GM12878 (cell line): ENCODE data around the gene RNF168. TPM values are rescaled to one million over a fixed set of nuclear protein-coding genes. Genes with fewer than 3 reads are reported as not detected.

ENCODE experiments used
- ATAC-seq: fragments of 200-7000 bp; cut with Tn5 transposase; 3 replicates; pipeline ENCODE4 v1.9.1; 2020; ENCODE audit warnings: mild to moderate bottlenecking, moderate library complexity
- BruUV-seq: library from RNA; stranded (reverse); fragments of 400-500 nt; replicated peaks from 2 replicates; lab custom pipeline; 2021; lab: Mats Ljungman, UMichigan
- CTCF ChIA-PET: fragments of 300-600 bp; sonication (Branson Sonifier 250); formaldehyde crosslinking; extraction: SDS; loops from one replicate; lab custom pipeline; 2021; ENCODE audit warnings: inconsistent platforms; lab: Yijun Ruan, JAX
- POLR2A ChIA-PET: fragments of 350-600 bp; formaldehyde crosslinking; extraction: SDS; loops from one replicate; lab custom pipeline; 2021; ENCODE audit warnings: inconsistent platforms; lab: Charles Lee
- RAD21 ChIA-PET: fragments of 300-600 bp; sonication (Branson Sonifier 250); formaldehyde crosslinking; loops from one replicate; lab custom pipeline; 2023; ENCODE audit warnings: antibody characterized with exemption; ENCODE audit not compliant: unreplicated experiment; lab: Charles Lee
- SMC1A ChIA-PET: fragments of 300-600 bp; sonication (Branson Sonifier 250); formaldehyde crosslinking; loops from one replicate; lab custom pipeline; 2023; ENCODE audit not compliant: unreplicated experiment, uncharacterized antibody; lab: Charles Lee
- DNase-seq: peaks from one replicate; pipeline ENCODE4 v3.0.0-alpha.2; 2011; ENCODE audit warnings: low read depth, low spot score
- FAIRE-seq: peaks from 3 replicates; lab custom pipeline; 2011; peaks lifted over from hg19 to GRCh38; lab: Jason Lieb, UNC
- H2AFZ ChIP-seq: 2 replicates; pipeline ENCODE4 v1.6.0; 2011; ENCODE audit warnings: low read depth, low read length, control low read depth; ENCODE audit not compliant: control insufficient read depth
- H3K27ac ChIP-seq: 2 replicates; pipeline ENCODE4 v1.5.1; 2011; ENCODE audit warnings: control low read depth; ENCODE audit not compliant: control insufficient read depth, insufficient read depth
- H3K27me3 ChIP-seq, 2 experiments: replicated peaks in 1 of 2; 2 replicates each; pipeline versions ENCODE4 v1.6.0 to v1.6.1; 2011; ENCODE audit warnings: low read length in 1 of 2; ENCODE audit not compliant: control insufficient read depth in 2 of 2, insufficient read depth in 2 of 2
- H3K36me3 ChIP-seq, 2 experiments: 2 replicates each; pipeline ENCODE4 v1.5.1; 2011; ENCODE audit warnings: low read length in 1 of 2; ENCODE audit not compliant: control insufficient read depth in 2 of 2, insufficient read depth in 2 of 2
- H3K4me1 ChIP-seq: 2 replicates; pipeline ENCODE4 v1.6.1; 2011; ENCODE audit warnings: mild to moderate bottlenecking, low read length, moderate library complexity, mixed read lengths; ENCODE audit not compliant: control insufficient read depth, insufficient read depth
- H3K4me2 ChIP-seq: 2 replicates; pipeline ENCODE4 v1.6.0; 2011; ENCODE audit warnings: control low read depth; ENCODE audit not compliant: control insufficient read depth, insufficient read depth
- H3K4me3 ChIP-seq: fragments of 200-600 bp; sonication (generic); 2 replicates; pipeline ENCODE4 v1.5.1; 2016
- H3K79me2 ChIP-seq: 2 replicates; pipeline ENCODE4 v1.6.0; 2011; ENCODE audit warnings: low read length; ENCODE audit not compliant: control insufficient read depth, insufficient read depth
- H3K9ac ChIP-seq: 2 replicates; pipeline ENCODE4 v1.8.0; 2011; ENCODE audit warnings: low read length, control low read depth, mixed read lengths; ENCODE audit not compliant: control insufficient read depth, insufficient read depth
- H3K9me3 ChIP-seq: replicated peaks from 3 replicates; pipeline ENCODE4 v1.5.1; 2011; ENCODE audit warnings: mild to moderate bottlenecking, low read length; ENCODE audit not compliant: control insufficient read depth, insufficient read depth
- H4K20me1 ChIP-seq: 2 replicates; pipeline ENCODE4 v1.6.0; 2011; ENCODE audit not compliant: control insufficient read depth, insufficient read depth
- IKZF2 ChIP-seq, 2 experiments: fragments of 450-650 bp; IDR thresholded peaks; 2 replicates each; pipeline ENCODE4 v1.6.1; 2017; ENCODE audit warnings: mild to moderate bottlenecking in 2 of 2, moderate library complexity in 2 of 2
- JUND ChIP-seq: IDR thresholded peaks from 2 replicates; pipeline ENCODE4 v1.6.1; 2012; ENCODE audit warnings: low read depth, mild to moderate bottlenecking, low read length, improper control_type of control experiment, moderate library complexity
- MLLT1 ChIP-seq: fragments of 450-650 bp; IDR thresholded peaks from 2 replicates; pipeline ENCODE4 v1.6.1; 2016; ENCODE audit warnings: mild to moderate bottlenecking
- MTA3 ChIP-seq: IDR thresholded peaks from 2 replicates; pipeline ENCODE4 v1.6.1; 2012; ENCODE audit warnings: low read length, inconsistent platforms, borderline replicate concordance
- TBL1XR1 ChIP-seq: IDR thresholded peaks from 2 replicates; pipeline ENCODE4 v1.6.1; 2012; ENCODE audit warnings: low read depth, low read length, improper control_type of control experiment
- YY1 ChIP-seq: IDR thresholded peaks from 2 replicates; pipeline ENCODE4 v1.6.1; 2011; ENCODE audit warnings: low read depth, mild to moderate bottlenecking, low read length
- ZBTB4 ChIP-seq: fragments of 450-650 bp; formaldehyde crosslinking; IDR thresholded peaks from 2 replicates; pipeline ENCODE4 v1.4.0; 2022; ENCODE audit warnings: mild to moderate bottlenecking, moderate library complexity
- ZNF24 ChIP-seq: fragments of 450-650 bp; IDR thresholded peaks from 2 replicates; pipeline ENCODE4 v1.6.1; 2017; ENCODE audit warnings: antibody characterized with exemption, mild to moderate bottlenecking
- ZNF687 ChIP-seq: fragments of 450-650 bp; IDR thresholded peaks from 2 replicates; pipeline ENCODE4 v1.6.1; 2017; ENCODE audit warnings: mild to moderate bottlenecking, moderate library complexity
- WGBS: methylation state at CpG from one replicate; pipeline ENCODE4 v1.1.6; 2016; ENCODE audit warnings: low lambda C conversion rate; ENCODE audit not compliant: insufficient replicate concordance, insufficient coverage; ENCODE audit errors: missing lambda C conversion rate; 5-methylcytosine and 5-hydroxymethylcytosine counted together
- in situ Hi-C: fragments of 300-500 bp; cut with MboI; formaldehyde crosslinking; loops from 9 replicates; pipeline ENCODE4 v1.14.3; 2018; ENCODE audit warnings: mixed read lengths
- intact Hi-C: fragments of 100-400 bp; cut with micrococcal nuclease; formaldehyde crosslinking; loops from one replicate; pipeline ENCODE4 v1.14.2; 2022; ENCODE audit not compliant: unreplicated experiment
- polyA plus RNA-seq, 11 experiments: library from polyadenylated mRNA; depleted of rRNA in 4 of 11; unstranded in 6 of 11; stranded (reverse) in 5 of 11; fragments of >200 nt; fragmentation: Nextera tagmentation in 4 of 11; fragmentation: Illumina TruSeq in 1 of 11; extraction: Ambion mirVana in 4 of 11; extraction: Trizol in 1 of 11; gene quantifications; 1 replicate in 1 of 11; 2 replicates in 10 of 11; pipeline versions ENCODE4 v1.2.1 to v1.2.3, GENCODE V29; 2011 to 2016; ENCODE audit warnings: inconsistent platforms in 2 of 11, missing spikeins in 2 of 11, low read depth in 1 of 11
- total RNA-seq, 4 experiments: library from RNA; depleted of rRNA in 3 of 4; stranded (reverse); fragments of >200 nt in 3 of 4; fragmentation: Illumina TruSeq in 1 of 4; extraction: Trizol in 1 of 4; gene quantifications; 2 replicates each; pipeline versions ENCODE4 v1.2.1 to v1.2.3, GENCODE V29; 2013 to 2021

Gene RNF168
- total and polyA plus RNA-seq, 10 of the 15 experiments (the other 5 are each of a cell fraction or from before 2014, with no cell fraction given) = 12.7 to 47.5 (median 24.8) TPM

GRCh38 chr3:196463804-196464203 is 39.8 kb downstream of the RNF168 start:
- Histone ChIP-seq H2AFZ (no peak overlapping the region), H3K9me3 (no peaks in the 10 kb centered on the region; the same call in 2 of the 3 replicates), H3K27ac (peak overlapping the region; percentile 95), H3K4me1 (peaks cover 6% of the 10 kb centered on the region), H3K4me2 (no peak overlapping the region), H3K9ac (peak overlapping the region; percentile 48), H3K36me3 (0 out of 4 replicates have a peak, but pooled peaks cover 0 to 2% of the 10 kb centered on the region in 2 experiments)
- RAD21 ChIA-PET = interaction anchor here (0.6 to 3.2 kb wide), 3 partner anchors 23 to 26 kb away, joined by 3 to 24 read pairs (median 5); no protein-coding TSS in a partner anchor
- CTCF ChIA-PET = interaction anchor here (0.6 to 2.8 kb wide), 4 partner anchors 23 to 61 kb away, joined by 3 to 9 read pairs (median 3); no protein-coding TSS in a partner anchor
- WGBS = 95% methylated on average over 3 of the region's 3 CpGs
- no peak for FAIRE-seq
- SMC1A ChIA-PET = interaction anchor here (0.6 to 1.7 kb wide), 4 partner anchors 9 to 55 kb away, joined by 3 to 11 read pairs (median 3); no protein-coding TSS in a partner anchor
- intact Hi-C loops (loop anchor here (1.0 kb wide), 1 partner anchor 24 kb away; no protein-coding TSS in a partner anchor), in situ Hi-C loops (no loop called here)
- ATAC-seq = no peak; the same call in 2 of the 3 replicates
- BruUV-seq = no TSS peak
- no peak for TF ChIP-seq MTA3
- TF ChIP-seq MLLT1 = 0 out of 2 replicates have a peak, but pooled peaks have one; percentile 46
- TF ChIP-seq IKZF2 (IDR thresholded peaks at IDR 0.05) = no peak
- TF ChIP-seq ZNF687 = peak; percentile 30; the same call in 1 of the 2 replicates
- peak; percentile 59; the same call in 1 of the 2 replicates for TF ChIP-seq ZBTB4 (CRISPR knock-in tag)
- no peak for TF ChIP-seq TBL1XR1
- no peak for TF ChIP-seq YY1
- TF ChIP-seq ZNF24 = no peak
- TF ChIP-seq JUND = no peak
- TF ChIP-seq, all 136 proteins: peak for 3
- H3K27me3 ChIP-seq = no peaks in the 10 kb centered on the region
- H3K4me3 ChIP-seq = no peak overlapping the region
- H4K20me1 ChIP-seq = no peaks in the 10 kb centered on the region
- POLR2A ChIA-PET = interaction anchor here (0.6 to 1.7 kb wide), 5 partner anchors 14 to 37 kb away, joined by 3 to 8 read pairs (median 4); no protein-coding TSS in a partner anchor
- H3K79me2 ChIP-seq = no peaks in the 10 kb centered on the region
- DNase-seq = no peak
